CD4-positive, alpha-beta T cell treated with Interleukin-6 for 4 hours (primary cell): ENCODE results near the gene ZNF75A.
"Not testable (repeated sequence)": the region's sequence is repeated elsewhere in the genome, so short reads cannot be mapped to it uniquely, and the experiment has no call there.

Experiments used
- DNase-seq: peaks from one replicate; pipeline ENCODE4 v3.0.0-alpha.2; 2020; ENCODE audit warnings: mixed read lengths

ZNF75A gene

GRCh38 chr16:3305109-3306068 is at the start of gene ZNF75A, which contains the start of gene TIGD7:
Gene ZNF75A, plus strand, starts transcription at chr16:3305497. Its CDS starts 2,932 bp downstream, at chr16:3308429.
Gene TIGD7, minus strand, starts transcription at chr16:3305430. Its CDS starts 4,816 bp downstream, at chr16:3300614.
- peak; percentile 85 for DNase-seq

GRCh38 chr16:3256146-3256865 is 49.0 kb upstream of the ZNF75A start, which contains the start of gene MEFV:
Gene MEFV, minus strand, starts transcription at chr16:3256633. Its CDS starts 46 bp downstream, at chr16:3256587.
- no peak for DNase-seq

- no peak for DNase-seq
These were observed 48.3 kb upstream of the ZNF75A start for GRCh38 chr16:3256866-3257465.

GRCh38 chr16:3259836-3260235 is 45.5 kb upstream of the ZNF75A start:
- no peak for DNase-seq

GRCh38 chr16:3262517-3262916 is 42.8 kb upstream of the ZNF75A start:
- no peak for DNase-seq

- peak; percentile 98 for DNase-seq
These were observed 40.9 kb upstream of the ZNF75A start for GRCh38 chr16:3264137-3265036.

- no peak for DNase-seq
These were observed 38.3 kb upstream of the ZNF75A start for GRCh38 chr16:3266873-3267537.

- no peak for DNase-seq
These were observed 37.0 kb upstream of the ZNF75A start for GRCh38 chr16:3268294-3268693.

- not testable (repeated sequence) for DNase-seq
These were observed 34.6 kb upstream of the ZNF75A start for GRCh38 chr16:3270718-3271117.

GRCh38 chr16:3271281-3271680 is 34.0 kb upstream of the ZNF75A start:
- DNase-seq: not testable (repeated sequence)

- DNase-seq: no peak
These were observed 30.8 kb upstream of the ZNF75A start for GRCh38 chr16:3274490-3274889.

GRCh38 chr16:3274947-3275346 is 30.4 kb upstream of the ZNF75A start:
- DNase-seq: no peak

GRCh38 chr16:3276679-3277078 is 28.6 kb upstream of the ZNF75A start:
- DNase-seq: no peak

GRCh38 chr16:3281222-3281820 is 24.0 kb upstream of the ZNF75A start:
- no peak for DNase-seq

GRCh38 chr16:3282103-3282729 is 23.1 kb upstream of the ZNF75A start:
- DNase-seq: no peak

- peak; percentile 95 for DNase-seq
These were observed 22.4 kb upstream of the ZNF75A start, which contains the start of gene ZNF263 for GRCh38 chr16:3282730-3283542. Gene ZNF263, plus strand, starts transcription at chr16:3283491. Its CDS starts 328 bp downstream, at chr16:3283819.

GRCh38 chr16:3283543-3284447 is 21.5 kb upstream of the ZNF75A start:
- DNase-seq: no peak

GRCh38 chr16:3285131-3285530 is 20.2 kb upstream of the ZNF75A start:
- DNase-seq: no peak
